Stomach (tissue), 4 donors: ENCODE measurements around the gene BNC2.

Experiments used
- EP300 ChIP-seq: sonication (generic); formaldehyde crosslinking; IDR thresholded peaks from one replicate; pipeline ENCODE4 v1.6.1; 2017; ENCODE audit warnings: antibody characterized with exemption
- POLR2A ChIP-seq, 4 donors: fragments of 450-650 bp; IDR thresholded peaks; one replicate each; pipeline ENCODE4 v1.6.1; 2016; ENCODE audit warnings: antibody characterized with exemption in 4 of 4, control low read depth in 2 of 4, mild to moderate bottlenecking in 1 of 4, moderate library complexity in 1 of 4
- POLR2AphosphoS5 ChIP-seq, 3 donors: sonication (generic); formaldehyde crosslinking; IDR thresholded peaks; one replicate each; pipeline ENCODE4 v1.6.1; 2016; ENCODE audit warnings: antibody characterized with exemption in 3 of 3
- TF ChIP-seq, protein P1 (sequence below), 7 experiments: fragments of 450-650 bp in 4 of 7; fragments of 200-600 bp in 3 of 7; sonication (generic) in 3 of 7; IDR thresholded peaks; one replicate each; pipeline ENCODE4 v1.5.1; 2016 to 2019; ENCODE audit warnings: antibody characterized with exemption in 7 of 7, control low read depth in 2 of 7, mild to moderate bottlenecking in 1 of 7

DNA sequence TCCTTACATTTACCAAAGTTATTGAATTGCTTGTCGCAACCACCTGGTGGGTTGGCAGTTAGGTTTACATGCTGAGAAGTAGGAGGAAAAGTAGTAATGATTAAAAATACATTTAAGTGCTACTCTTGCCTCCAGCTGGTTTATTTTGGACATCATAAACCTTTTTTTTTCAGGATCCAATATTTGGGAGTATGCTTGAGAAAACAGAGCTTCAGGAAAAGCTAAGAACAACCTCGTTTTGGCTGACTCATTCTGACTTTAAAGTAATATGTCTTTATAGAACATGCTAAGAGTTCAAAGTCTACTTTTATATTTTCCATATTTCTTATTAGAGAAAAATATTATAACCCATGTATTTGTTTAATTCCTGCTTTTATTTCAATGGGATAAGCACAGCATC lies 41.7 kb upstream of the BNC2 start:
- TF ChIP-seq, protein P1, sequence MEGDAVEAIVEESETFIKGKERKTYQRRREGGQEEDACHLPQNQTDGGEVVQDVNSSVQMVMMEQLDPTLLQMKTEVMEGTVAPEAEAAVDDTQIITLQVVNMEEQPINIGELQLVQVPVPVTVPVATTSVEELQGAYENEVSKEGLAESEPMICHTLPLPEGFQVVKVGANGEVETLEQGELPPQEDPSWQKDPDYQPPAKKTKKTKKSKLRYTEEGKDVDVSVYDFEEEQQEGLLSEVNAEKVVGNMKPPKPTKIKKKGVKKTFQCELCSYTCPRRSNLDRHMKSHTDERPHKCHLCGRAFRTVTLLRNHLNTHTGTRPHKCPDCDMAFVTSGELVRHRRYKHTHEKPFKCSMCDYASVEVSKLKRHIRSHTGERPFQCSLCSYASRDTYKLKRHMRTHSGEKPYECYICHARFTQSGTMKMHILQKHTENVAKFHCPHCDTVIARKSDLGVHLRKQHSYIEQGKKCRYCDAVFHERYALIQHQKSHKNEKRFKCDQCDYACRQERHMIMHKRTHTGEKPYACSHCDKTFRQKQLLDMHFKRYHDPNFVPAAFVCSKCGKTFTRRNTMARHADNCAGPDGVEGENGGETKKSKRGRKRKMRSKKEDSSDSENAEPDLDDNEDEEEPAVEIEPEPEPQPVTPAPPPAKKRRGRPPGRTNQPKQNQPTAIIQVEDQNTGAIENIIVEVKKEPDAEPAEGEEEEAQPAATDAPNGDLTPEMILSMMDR (IDR thresholded peaks at IDR 0.05): no peak
- TF ChIP-seq POLR2AphosphoS5 (IDR thresholded peaks at IDR 0.05): no peak
- no peak for TF ChIP-seq EP300
- no peak for TF ChIP-seq POLR2A (IDR thresholded peaks at IDR 0.05)
